Ectodermal cell (in vitro differentiated cells): ENCODE measurements around the gene MRPL49.

Experiments
- H3K27ac ChIP-seq: 2 replicates; pipeline ENCODE4 v1.7.0; 2013; ENCODE audit warnings: mild to moderate bottlenecking, low read depth, low read length; ENCODE audit not compliant: insufficient read depth, poor library complexity, severe bottlenecking
- H3K27me3 ChIP-seq: 2 replicates; pipeline ENCODE4 v1.7.0; 2013; ENCODE audit warnings: mild to moderate bottlenecking, low read length; ENCODE audit not compliant: insufficient read depth, control insufficient read depth, poor library complexity, severe bottlenecking
- H3K36me3 ChIP-seq: one replicate; pipeline ENCODE4 v1.7.0; 2013; ENCODE audit warnings: low read length; ENCODE audit not compliant: control insufficient read depth, insufficient read depth
- H3K4me1 ChIP-seq: one replicate; pipeline ENCODE4 v1.7.0; 2013; ENCODE audit warnings: low read length; ENCODE audit not compliant: control insufficient read depth, insufficient read depth
- H3K4me3 ChIP-seq: 2 replicates; pipeline ENCODE4 v1.7.0; 2013; ENCODE audit warnings: low read depth, low read length, control low read depth; ENCODE audit not compliant: insufficient read depth
- H3K9me3 ChIP-seq: 2 replicates; pipeline ENCODE4 v1.7.0; 2013; ENCODE audit warnings: mild to moderate bottlenecking, low read length, moderate library complexity; ENCODE audit not compliant: control insufficient read depth
- WGBS, 2 experiments: methylation state at CpG; one replicate each; pipeline ENCODE4 v1.1.7; 2013; ENCODE audit warnings: missing lambda C conversion rate in 2 of 2; 5-methylcytosine and 5-hydroxymethylcytosine counted together

Gene MRPL49

GRCh38 chr11:65151331-65151899 is 29.3 kb downstream of the MRPL49 start:
- WGBS, 2 experiments, result 89 to 91% methylated on average over 3 of the region's 3 CpGs

GRCh38 chr11:65152122-65152521 is 30.0 kb downstream of the MRPL49 start:
- WGBS, 2 experiments, result 90 to 92% methylated on average over 2 of the region's 2 CpGs
- H3K9me3 ChIP-seq, result no peaks in the 10 kb centered on the region
- no peak overlapping the region for H3K4me3 ChIP-seq
- H3K4me1 ChIP-seq, result no peaks in the 10 kb centered on the region
- no peak overlapping the region for H3K27ac ChIP-seq
- H3K36me3 ChIP-seq, result no peaks in the 10 kb centered on the region
- no peaks in the 10 kb centered on the region for H3K27me3 ChIP-seq

More at GRCh38 chr11:65151331-65151899, 29.3 kb downstream of the MRPL49 start:
- Histone ChIP-seq H3K4me1 (no peaks in the 10 kb centered on the region), H3K27me3 (no peaks in the 10 kb centered on the region), H3K27ac (no peak overlapping the region), H3K36me3 (no peaks in the 10 kb centered on the region), H3K4me3 (no peak overlapping the region), H3K9me3 (no peaks in the 10 kb centered on the region)

- Histone ChIP-seq H3K27me3 (no peaks in the 10 kb centered on the region), H3K4me3 (no peak overlapping the region), H3K36me3 (no peaks in the 10 kb centered on the region), H3K4me1 (no peaks in the 10 kb centered on the region), H3K27ac (no peak overlapping the region), H3K9me3 (no peaks in the 10 kb centered on the region)
- WGBS, 2 experiments, result 81 to 98% methylated on average over 3 of the region's 3 CpGs
Observed at GRCh38 chr11:65156256-65156655, 34.1 kb downstream of the MRPL49 start.

- 89 to 92% methylated on average over 3 of the region's 3 CpGs for WGBS, 2 experiments
- Histone ChIP-seq H3K36me3 (no peaks in the 10 kb centered on the region), H3K9me3 (no peaks in the 10 kb centered on the region), H3K27ac (no peak overlapping the region), H3K27me3 (no peaks in the 10 kb centered on the region), H3K4me1 (no peaks in the 10 kb centered on the region), H3K4me3 (no peak overlapping the region)
Observed at GRCh38 chr11:65156926-65157325, 34.8 kb downstream of the MRPL49 start.

DNA sequence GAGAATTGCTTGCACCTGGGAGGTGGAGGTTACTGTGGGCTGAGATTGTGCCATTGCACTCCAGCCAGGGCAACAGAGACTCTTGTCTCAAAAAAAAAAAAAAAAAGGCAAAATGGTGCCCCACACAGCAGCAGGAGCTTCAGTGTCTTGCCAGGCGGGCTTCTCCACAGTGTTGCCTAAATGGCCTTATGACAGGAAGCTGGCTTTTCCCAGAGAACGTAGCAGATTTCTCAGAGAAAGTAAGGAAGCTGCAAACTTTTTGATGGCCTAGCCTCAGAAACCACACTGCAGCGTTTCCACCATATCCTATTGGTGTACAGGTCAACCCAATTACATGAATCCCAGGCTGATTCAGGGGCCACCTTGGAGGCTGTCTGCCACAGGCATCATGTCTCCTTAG is 35.2 kb downstream of the MRPL49 start:
- WGBS, 2 experiments, result 90% methylated on average over 3 of the region's 3 CpGs
- Histone ChIP-seq H3K27me3 (no peaks in the 10 kb centered on the region), H3K27ac (no peak overlapping the region), H3K4me1 (no peaks in the 10 kb centered on the region), H3K9me3 (no peaks in the 10 kb centered on the region), H3K36me3 (no peaks in the 10 kb centered on the region), H3K4me3 (no peak overlapping the region)

GRCh38 chr11:65159012-65159411 is 36.9 kb downstream of the MRPL49 start:
- Histone ChIP-seq H3K4me1 (no peaks in the 10 kb centered on the region), H3K9me3 (no peaks in the 10 kb centered on the region), H3K27ac (no peak overlapping the region), H3K27me3 (no peaks in the 10 kb centered on the region), H3K36me3 (no peaks in the 10 kb centered on the region), H3K4me3 (no peak overlapping the region)
- 93 to 98% methylated on average over 4 to 5 of the region's 5 CpGs for WGBS, 2 experiments

GRCh38 chr11:65160643-65161042 is 38.5 kb downstream of the MRPL49 start:
- WGBS, 2 experiments, result 76 to 84% methylated on average over 2 to 3 of the region's 3 CpGs
- Histone ChIP-seq H3K36me3 (no peaks in the 10 kb centered on the region), H3K27ac (no peak overlapping the region)

GRCh38 chr11:65163684-65164083 is 41.6 kb downstream of the MRPL49 start:
- Histone ChIP-seq H3K9me3 (no peaks in the 10 kb centered on the region), H3K36me3 (no peaks in the 10 kb centered on the region), H3K27ac (no peak overlapping the region), H3K4me1 (no peaks in the 10 kb centered on the region), H3K27me3 (no peaks in the 10 kb centered on the region), H3K4me3 (no peak overlapping the region)
- 86 to 96% methylated on average over 1 to 2 of the region's 2 CpGs for WGBS, 2 experiments

More at GRCh38 chr11:65160643-65161042, 38.5 kb downstream of the MRPL49 start:
- H3K4me1 ChIP-seq, result no peaks in the 10 kb centered on the region
- no peaks in the 10 kb centered on the region for H3K9me3 ChIP-seq
- no peak overlapping the region for H3K4me3 ChIP-seq
- H3K27me3 ChIP-seq, result no peaks in the 10 kb centered on the region

DNA sequence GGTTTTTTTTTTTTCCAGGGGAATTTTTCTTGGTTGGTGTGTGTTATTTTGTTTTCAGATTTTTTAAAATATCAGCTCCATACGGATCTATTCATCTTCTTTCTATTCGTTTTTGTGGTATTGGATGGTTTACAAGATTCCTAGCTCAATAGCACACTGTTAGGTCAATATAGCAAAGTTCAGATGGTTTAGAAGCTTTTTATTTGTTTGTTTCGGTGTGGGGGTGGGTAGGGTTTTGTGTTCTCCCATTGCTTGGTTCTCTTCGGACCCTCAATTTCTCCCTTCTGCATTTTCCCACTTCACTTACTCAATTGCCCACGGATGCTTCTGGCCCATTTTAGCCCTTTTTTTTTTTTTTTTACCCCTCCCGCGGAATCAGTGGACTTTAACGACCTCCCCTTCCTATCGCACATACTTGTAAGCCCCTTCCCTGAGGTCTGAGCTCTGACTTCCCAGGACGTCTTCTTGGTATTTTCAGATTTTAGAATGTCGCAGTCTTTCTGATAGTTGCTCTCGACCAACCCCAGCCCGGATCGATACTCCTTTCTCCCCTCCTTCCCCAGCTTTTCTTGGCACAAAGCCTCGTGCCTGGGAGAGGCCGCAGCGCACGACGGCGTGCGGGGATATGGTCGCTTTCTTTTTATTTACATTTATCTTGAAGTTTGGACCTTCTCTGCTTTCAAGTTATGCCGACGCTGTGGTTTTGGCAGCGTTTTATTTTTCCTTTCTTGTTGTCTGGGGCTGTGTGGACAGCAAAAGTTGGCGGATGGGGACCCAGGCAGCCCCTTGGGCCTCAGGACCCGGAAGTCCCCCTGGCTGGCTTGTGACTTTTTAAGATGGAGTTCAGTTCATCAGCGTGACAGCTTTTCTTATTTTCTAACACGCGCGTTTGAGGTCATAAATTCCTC is 43.5 kb downstream of the MRPL49 start:
- no peak overlapping the region for H3K4me3 ChIP-seq
- H3K27me3 ChIP-seq, result no peaks in the 10 kb centered on the region
- no peaks in the 10 kb centered on the region for H3K4me1 ChIP-seq
- H3K9me3 ChIP-seq, result no peaks in the 10 kb centered on the region
- H3K36me3 ChIP-seq, result no peaks in the 10 kb centered on the region
- WGBS, 2 experiments, result 91% methylated on average over 30 of the region's 31 CpGs
- no peak overlapping the region for H3K27ac ChIP-seq

DNA sequence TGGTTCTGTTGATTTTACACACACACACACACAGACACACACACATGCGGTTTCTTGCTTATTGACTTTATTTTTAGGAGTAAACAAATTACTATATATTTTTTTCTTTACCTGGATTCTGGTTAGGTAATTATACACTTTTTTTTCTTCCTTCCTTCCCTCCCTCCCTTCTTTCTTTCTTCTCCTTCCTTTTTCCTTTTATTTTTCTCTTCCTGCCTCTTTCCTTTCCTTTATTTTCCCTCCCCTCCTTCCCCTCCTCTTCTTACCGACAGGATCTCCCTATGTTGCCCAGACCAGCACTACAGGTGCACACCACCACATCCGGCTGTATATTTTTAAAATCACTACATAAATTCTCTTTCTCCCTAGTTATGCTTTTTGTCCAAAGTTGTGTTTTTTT is 44.8 kb downstream of the MRPL49 start:
- Histone ChIP-seq H3K4me1 (no peaks in the 10 kb centered on the region), H3K9me3 (no peaks in the 10 kb centered on the region), H3K27me3 (no peaks in the 10 kb centered on the region), H3K4me3 (no peak overlapping the region), H3K27ac (no peak overlapping the region), H3K36me3 (no peaks in the 10 kb centered on the region)
- WGBS, 2 experiments, result 92 to 99% methylated on average over 2 of the region's 3 CpGs
